NCI-H69 (cell line): Measurements from ENCODE around the gene NTF4.
A peak's percentile ranks its signal among the peaks of the same experiment; 100 is the strongest.

Experiments used
- DNase-seq: peaks from one replicate; lab custom pipeline; 2025; lab: John Stamatoyannopoulos, UW

Gene NTF4

GRCh38 chr19:49020931-49021895 lies 43.4 kb downstream of the NTF4 start:
- DNase-seq, result peak; percentile 68

- peak; percentile 51 for DNase-seq
Observed at GRCh38 chr19:49020342-49020741, 44.3 kb downstream of the NTF4 start.

GRCh38 chr19:49019242-49019932 lies 45.2 kb downstream of the NTF4 start:
- DNase-seq, result peak; percentile 85

GRCh38 chr19:49018388-49019241 lies 46.0 kb downstream of the NTF4 start:
- DNase-seq, result peak; percentile 28

GRCh38 chr19:49017666-49018351 lies 46.8 kb downstream of the NTF4 start:
- DNase-seq, result peak; percentile 82

- DNase-seq, result no peak
Observed at GRCh38 chr19:49017041-49017665, 47.5 kb downstream of the NTF4 start, which contains the start of gene LHB. Gene LHB, minus strand, starts transcription at chr19:49017091. Its CDS starts 10 bp downstream, at chr19:49017081.

- no peak for DNase-seq
Observed at GRCh38 chr19:49016067-49016839, 48.4 kb downstream of the NTF4 start.

- no peak for DNase-seq
Observed at GRCh38 chr19:49014870-49015255, 49.8 kb downstream of the NTF4 start.

- DNase-seq, result no peak
Observed at GRCh38 chr19:49014123-49014869, 50.3 kb downstream of the NTF4 start.

- no peak for DNase-seq
Observed at GRCh38 chr19:49011194-49011593, 53.4 kb downstream of the NTF4 start.
